ENCODE results near the gene DOCK2.

DNA sequence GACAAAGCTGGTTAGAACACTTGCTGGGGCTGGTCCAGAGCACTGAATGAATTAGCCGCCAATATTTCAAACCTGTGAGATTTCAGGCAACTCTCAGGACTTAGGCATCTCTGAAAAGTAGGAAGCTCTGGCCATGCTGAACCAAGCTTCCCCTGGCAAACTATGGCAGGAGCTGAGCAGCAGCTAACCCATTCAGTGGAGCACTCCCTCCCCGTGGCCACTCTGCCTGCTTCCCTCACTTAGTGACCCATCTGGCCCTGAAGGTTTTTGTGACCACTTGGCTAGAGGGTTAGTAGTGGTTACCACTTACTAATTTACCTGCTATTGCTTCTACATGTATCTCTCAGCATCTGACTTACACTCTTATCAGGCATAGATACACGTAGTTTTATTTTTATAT lies 494.2 kb downstream of the DOCK2 start:
- TF ChIP-seq POLR2A (IDR thresholded peaks at IDR 0.05): no peak
- TF ChIP-seq, protein P1, sequence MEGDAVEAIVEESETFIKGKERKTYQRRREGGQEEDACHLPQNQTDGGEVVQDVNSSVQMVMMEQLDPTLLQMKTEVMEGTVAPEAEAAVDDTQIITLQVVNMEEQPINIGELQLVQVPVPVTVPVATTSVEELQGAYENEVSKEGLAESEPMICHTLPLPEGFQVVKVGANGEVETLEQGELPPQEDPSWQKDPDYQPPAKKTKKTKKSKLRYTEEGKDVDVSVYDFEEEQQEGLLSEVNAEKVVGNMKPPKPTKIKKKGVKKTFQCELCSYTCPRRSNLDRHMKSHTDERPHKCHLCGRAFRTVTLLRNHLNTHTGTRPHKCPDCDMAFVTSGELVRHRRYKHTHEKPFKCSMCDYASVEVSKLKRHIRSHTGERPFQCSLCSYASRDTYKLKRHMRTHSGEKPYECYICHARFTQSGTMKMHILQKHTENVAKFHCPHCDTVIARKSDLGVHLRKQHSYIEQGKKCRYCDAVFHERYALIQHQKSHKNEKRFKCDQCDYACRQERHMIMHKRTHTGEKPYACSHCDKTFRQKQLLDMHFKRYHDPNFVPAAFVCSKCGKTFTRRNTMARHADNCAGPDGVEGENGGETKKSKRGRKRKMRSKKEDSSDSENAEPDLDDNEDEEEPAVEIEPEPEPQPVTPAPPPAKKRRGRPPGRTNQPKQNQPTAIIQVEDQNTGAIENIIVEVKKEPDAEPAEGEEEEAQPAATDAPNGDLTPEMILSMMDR (IDR thresholded peaks at IDR 0.05): no peak

Data from lower leg skin (tissue), 3 donors.